ENCODE data around the gene SH3RF3. TPM values are rescaled to one million over a fixed set of nuclear protein-coding genes. Genes with fewer than 3 reads are reported as not detected.
"Not testable (repeated sequence)": the region's sequence is repeated elsewhere in the genome, so short reads cannot be mapped to it uniquely, and the experiment has no call there.

SH3RF3 gene
- total RNA-seq, 3 donors from 2014 or later, result 3.2 to 5.6 (median 4.6) TPM

DNA sequence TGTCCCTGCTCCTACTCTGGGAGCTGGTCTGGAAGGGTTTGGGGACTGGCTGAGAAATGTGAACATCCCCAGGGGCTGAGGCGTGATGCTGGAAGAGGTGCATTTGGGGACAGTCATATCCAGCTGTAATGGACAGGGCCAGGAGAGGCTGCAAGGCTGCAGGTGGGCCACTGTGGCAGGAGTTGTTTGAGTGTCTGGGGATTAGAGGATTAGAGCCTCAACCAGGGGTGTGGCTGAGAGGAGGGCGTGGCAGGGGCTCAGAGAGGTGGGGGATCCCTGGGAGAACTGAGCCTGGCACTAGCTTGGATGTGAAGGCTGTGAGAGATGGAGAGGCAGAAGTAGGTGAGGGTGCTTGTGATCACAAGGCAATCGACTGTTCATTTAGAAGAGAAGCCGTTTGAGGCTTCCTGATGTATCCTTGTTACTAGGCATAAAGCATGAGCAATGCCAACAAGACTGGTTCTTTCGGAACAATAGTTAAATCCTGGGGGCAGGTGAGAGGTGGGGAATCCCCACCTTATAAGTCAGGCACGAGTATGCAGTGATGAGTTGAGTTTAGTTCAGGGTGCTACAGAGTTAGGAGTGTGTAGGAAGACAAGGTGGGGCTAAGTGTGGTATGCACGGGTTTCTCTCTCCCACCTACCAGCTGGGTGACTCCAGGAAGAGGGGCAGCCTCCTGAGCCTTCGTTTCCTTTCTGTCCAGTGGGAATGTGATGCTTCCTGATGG, 31.9 kb downstream of the SH3RF3 start:
- TF ChIP-seq POLR2AphosphoS5 (IDR thresholded peaks at IDR 0.05), result no peak
- TF ChIP-seq, protein P1, sequence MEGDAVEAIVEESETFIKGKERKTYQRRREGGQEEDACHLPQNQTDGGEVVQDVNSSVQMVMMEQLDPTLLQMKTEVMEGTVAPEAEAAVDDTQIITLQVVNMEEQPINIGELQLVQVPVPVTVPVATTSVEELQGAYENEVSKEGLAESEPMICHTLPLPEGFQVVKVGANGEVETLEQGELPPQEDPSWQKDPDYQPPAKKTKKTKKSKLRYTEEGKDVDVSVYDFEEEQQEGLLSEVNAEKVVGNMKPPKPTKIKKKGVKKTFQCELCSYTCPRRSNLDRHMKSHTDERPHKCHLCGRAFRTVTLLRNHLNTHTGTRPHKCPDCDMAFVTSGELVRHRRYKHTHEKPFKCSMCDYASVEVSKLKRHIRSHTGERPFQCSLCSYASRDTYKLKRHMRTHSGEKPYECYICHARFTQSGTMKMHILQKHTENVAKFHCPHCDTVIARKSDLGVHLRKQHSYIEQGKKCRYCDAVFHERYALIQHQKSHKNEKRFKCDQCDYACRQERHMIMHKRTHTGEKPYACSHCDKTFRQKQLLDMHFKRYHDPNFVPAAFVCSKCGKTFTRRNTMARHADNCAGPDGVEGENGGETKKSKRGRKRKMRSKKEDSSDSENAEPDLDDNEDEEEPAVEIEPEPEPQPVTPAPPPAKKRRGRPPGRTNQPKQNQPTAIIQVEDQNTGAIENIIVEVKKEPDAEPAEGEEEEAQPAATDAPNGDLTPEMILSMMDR (IDR thresholded peaks at IDR 0.05), result no peak
- TF ChIP-seq POLR2A (IDR thresholded peaks at IDR 0.05), result no peak
- H3K27me3 ChIP-seq, result no peaks in the 10 kb centered on the region
- no peaks in the 10 kb centered on the region for H3K9me3 ChIP-seq
- H3K4me1 ChIP-seq, result peaks cover 0 to 6% of the 10 kb centered on the region in 2 donors
- H3K4me3 ChIP-seq, result no peak overlapping the region
- intact Hi-C loops (cut with DNase I; ENCODE audit: low total_unique reads), result no loop called here
- H3K27ac ChIP-seq, result no peak overlapping the region
- H3K36me3 ChIP-seq, result no peaks in the 10 kb centered on the region
- no peak for DNase-seq (ENCODE audit: low spot score in 2 of 2)

DNA sequence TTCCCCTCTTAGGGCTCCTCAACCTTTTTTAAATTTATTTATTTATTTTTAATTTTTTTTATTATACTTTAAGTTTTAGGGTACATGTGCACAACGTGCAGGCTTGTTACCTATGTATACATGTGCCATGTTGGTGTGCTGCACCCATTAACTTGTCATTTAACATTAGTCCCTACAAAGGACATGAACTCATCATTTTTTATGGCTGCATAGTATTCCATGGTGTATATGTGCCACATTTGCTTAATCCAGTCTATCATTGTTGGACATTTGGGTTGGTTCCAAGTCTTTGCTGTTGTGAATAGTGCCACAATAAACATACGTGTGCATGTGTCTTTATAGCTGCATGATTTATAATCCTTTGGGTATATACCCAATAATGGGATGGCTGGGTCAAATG, 33.4 kb downstream of the SH3RF3 start:
- H3K27me3 ChIP-seq; H3K4me1 ChIP-seq; H3K4me3 ChIP-seq; DNase-seq (ENCODE audit: low spot score in 2 of 2); H3K9me3 ChIP-seq; H3K36me3 ChIP-seq; intact Hi-C loops (cut with DNase I; ENCODE audit: low total_unique reads); H3K27ac ChIP-seq: not testable (repeated sequence)

DNA sequence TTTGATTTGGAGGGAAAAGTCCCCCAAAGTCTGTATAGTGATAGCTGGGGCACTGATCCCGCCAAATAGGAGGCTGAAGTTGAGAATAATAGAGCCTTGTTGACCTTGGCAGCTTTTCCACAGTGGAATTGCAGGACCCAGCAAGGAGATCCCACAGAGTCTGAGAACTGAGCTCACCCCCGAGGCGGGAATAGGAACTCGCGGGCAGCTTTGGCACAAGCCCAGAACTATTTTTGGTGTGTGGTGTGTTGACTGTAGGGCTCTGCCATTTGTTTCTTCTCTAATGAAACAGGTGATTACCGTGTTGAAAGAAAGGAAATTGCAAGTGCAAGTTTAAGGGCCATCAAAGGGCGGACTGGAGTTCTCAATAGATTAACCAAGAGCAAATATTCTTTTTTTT, 34.0 kb downstream of the SH3RF3 start:
- Histone ChIP-seq H3K9me3 (no peaks in the 10 kb centered on the region), H3K4me1 (peaks cover 0 to 6% of the 10 kb centered on the region in 2 donors), H3K27me3 (no peaks in the 10 kb centered on the region), H3K4me3 (no peak overlapping the region), H3K27ac (no peak overlapping the region), H3K36me3 (no peaks in the 10 kb centered on the region)
- peak; percentile 77 to 86 for DNase-seq (ENCODE audit: low spot score in 2 of 2)
- intact Hi-C loops (cut with DNase I; ENCODE audit: low total_unique reads), result no loop called here
- TF ChIP-seq POLR2A (IDR thresholded peaks at IDR 0.05) (no peak), POLR2AphosphoS5 (IDR thresholded peaks at IDR 0.05) (peak in 2 of 3 donors; percentile 18 to 22)
- TF ChIP-seq, protein P1 (IDR thresholded peaks at IDR 0.05), result peak in 1 of 3 donors; percentile 19

DNA sequence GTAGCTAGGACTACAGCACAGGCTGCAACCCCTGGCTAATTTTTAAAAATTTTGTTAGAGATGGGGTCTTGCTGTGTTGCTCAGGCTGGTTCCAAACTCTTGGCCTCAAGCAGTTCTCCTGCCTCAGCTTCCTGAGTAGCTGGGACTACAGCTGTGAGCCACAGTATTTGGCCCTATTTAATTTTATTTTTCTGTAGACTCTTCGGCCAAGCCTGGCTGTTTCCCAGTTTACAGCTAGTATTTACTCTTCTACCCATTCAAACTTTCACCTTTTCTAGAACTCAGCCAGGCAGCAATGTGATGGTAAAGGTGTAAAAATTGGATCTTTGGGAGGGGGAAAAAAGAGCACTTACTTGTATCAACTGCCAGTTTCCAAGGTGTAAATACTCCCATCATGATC, 35.3 kb downstream of the SH3RF3 start:
- intact Hi-C loops (cut with DNase I; ENCODE audit: low total_unique reads), result no loop called here
- no peak for TF ChIP-seq POLR2AphosphoS5 (IDR thresholded peaks at IDR 0.05)
- TF ChIP-seq, protein P1 (IDR thresholded peaks at IDR 0.05), result no peak
- TF ChIP-seq POLR2A (IDR thresholded peaks at IDR 0.05), result no peak
- no peaks in the 10 kb centered on the region for H3K9me3 ChIP-seq
- no peaks in the 10 kb centered on the region for H3K36me3 ChIP-seq
- H3K27ac ChIP-seq, result peak overlapping the region; percentile 20 to 25
- no peak for DNase-seq (ENCODE audit: low spot score in 2 of 2)
- no peak overlapping the region for H3K4me3 ChIP-seq
- H3K27me3 ChIP-seq, result no peaks in the 10 kb centered on the region
- H3K4me1 ChIP-seq, result peaks cover 0 to 6% of the 10 kb centered on the region in 2 donors

DNA sequence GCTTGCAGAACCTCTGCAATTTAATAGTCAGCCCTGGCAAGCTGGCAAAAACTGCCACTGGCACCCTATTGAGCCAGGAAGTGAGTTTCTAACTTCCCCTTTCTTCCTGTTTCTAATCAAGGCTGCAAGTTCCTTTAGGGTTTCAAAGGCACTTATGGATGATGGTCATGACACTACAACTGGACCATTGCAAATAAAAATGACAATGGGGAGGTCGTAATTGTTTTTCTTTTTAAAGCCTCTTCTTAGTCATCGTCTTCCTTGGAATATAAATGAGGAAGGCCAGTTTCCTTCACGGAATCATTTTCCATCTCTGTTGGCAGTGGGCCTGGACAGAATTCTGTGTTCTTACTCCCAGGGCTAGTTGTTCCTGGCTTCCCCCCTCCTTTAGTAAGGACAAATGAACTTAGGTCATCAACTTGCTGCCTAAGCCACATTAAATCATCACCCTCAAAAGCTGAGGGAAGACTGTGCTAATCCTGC, 35.8 kb downstream of the SH3RF3 start:
- TF ChIP-seq, protein P1 (IDR thresholded peaks at IDR 0.05), result no peak
- TF ChIP-seq POLR2AphosphoS5 (IDR thresholded peaks at IDR 0.05) (peak in 1 of 3 donors; percentile 18), POLR2A (IDR thresholded peaks at IDR 0.05) (no peak)
- Histone ChIP-seq H3K4me3 (no peak overlapping the region), H3K4me1 (peaks cover 0 to 6% of the 10 kb centered on the region in 2 donors), H3K36me3 (no peaks in the 10 kb centered on the region), H3K27me3 (no peaks in the 10 kb centered on the region), H3K9me3 (no peaks in the 10 kb centered on the region), H3K27ac (peak overlapping the region; percentile 21 to 36)
- intact Hi-C loops (cut with DNase I; ENCODE audit: low total_unique reads), result no loop called here
- no peak for DNase-seq (ENCODE audit: low spot score in 2 of 2)

Data from breast epithelium (tissue), 4 donors.